ENCODE data around the gene GPRASP3.
A peak's percentile ranks its signal among the peaks of the same experiment; 100 is the strongest.

Gene GPRASP3

GRCh38 chrX:102745857-102746584 is 25.5 kb downstream of the GPRASP3 start:
- DNase-seq (ENCODE audit: low spot score) = no peak

GRCh38 chrX:102765217-102765616 is 44.7 kb downstream of the GPRASP3 start:
- DNase-seq (ENCODE audit: low spot score) = no peak

- no peak for DNase-seq (ENCODE audit: low spot score)
Measured at GRCh38 chrX:102765809-102766208, 45.3 kb downstream of the GPRASP3 start.

- no peak for DNase-seq (ENCODE audit: low spot score)
Measured at GRCh38 chrX:102767287-102767686, 46.7 kb downstream of the GPRASP3 start.

GRCh38 chrX:102768987-102769761 is 48.6 kb downstream of the GPRASP3 start:
- peak; percentile 88 for DNase-seq (ENCODE audit: low spot score)

Small RNAs within 50 kb of the gene (small RNA-seq; reads per million reads assigned to genes)
- gene RNU6-589P = 0 reads per million in 2 experiments
